H9 (cell line): ENCODE results near the gene PRSS21. TPM values are rescaled to one million over a fixed set of nuclear protein-coding genes. Genes with fewer than 3 reads are reported as not detected.

Experiments used
- DNase-seq: peaks from one replicate; pipeline ENCODE4 v3.0.0-alpha.2; 2017
- H2AFZ ChIP-seq: one replicate; pipeline ENCODE4 v1.6.1; 2013; ENCODE audit warnings: mild to moderate bottlenecking, low read length, control low read depth, moderate library complexity
- H2AK5ac ChIP-seq: 2 replicates; pipeline ENCODE4 v1.6.1; 2013; ENCODE audit warnings: low read length, control low read depth, mixed read lengths; ENCODE audit not compliant: insufficient read length
- H2BK120ac ChIP-seq: one replicate; pipeline ENCODE4 v1.6.1; 2013; ENCODE audit warnings: low read depth, mild to moderate bottlenecking, low read length, control low read depth, inconsistent platforms; ENCODE audit not compliant: poor library complexity, severe bottlenecking
- H2BK12ac ChIP-seq: 2 replicates; pipeline ENCODE4 v1.6.1; 2013; ENCODE audit warnings: low read length, control low read depth, mixed read lengths, low read depth; ENCODE audit not compliant: insufficient read length
- H2BK15ac ChIP-seq: 2 replicates; pipeline ENCODE4 v1.6.1; 2013; ENCODE audit warnings: low read depth, low read length, control low read depth
- H2BK20ac ChIP-seq: one replicate; pipeline ENCODE4 v1.6.1; 2013; ENCODE audit warnings: low read depth, mild to moderate bottlenecking, low read length, control low read depth, inconsistent platforms; ENCODE audit not compliant: poor library complexity, severe bottlenecking
- H2BK5ac ChIP-seq: 2 replicates; pipeline ENCODE4 v1.6.1; 2013; ENCODE audit warnings: low read length, control low read depth, mixed read lengths; ENCODE audit not compliant: insufficient read length
- H3K14ac ChIP-seq: 2 replicates; pipeline ENCODE4 v1.6.1; 2013; ENCODE audit warnings: low read length, control low read depth; ENCODE audit not compliant: insufficient read depth
- H3K18ac ChIP-seq: 2 replicates; pipeline ENCODE4 v1.6.1; 2013; ENCODE audit warnings: low read depth, mild to moderate bottlenecking, mixed read lengths, low read length, control low read depth; ENCODE audit not compliant: insufficient read length
- H3K23ac ChIP-seq: 2 replicates; pipeline ENCODE4 v1.6.1; 2013; ENCODE audit warnings: low read length, control low read depth, mixed read lengths, low read depth; ENCODE audit not compliant: insufficient read length
- H3K23me2 ChIP-seq: 2 replicates; pipeline ENCODE4 v1.6.1; 2013; ENCODE audit warnings: low read depth, mild to moderate bottlenecking, mixed read lengths, low read length, control low read depth; ENCODE audit not compliant: insufficient read length, poor library complexity, severe bottlenecking
- H3K27ac ChIP-seq: 2 replicates; pipeline ENCODE4 v1.5.1; 2013; ENCODE audit warnings: low read length, control low read depth, mixed read lengths, low read depth; ENCODE audit not compliant: insufficient read length
- H3K27me3 ChIP-seq: 2 replicates; pipeline ENCODE4 v1.6.1; 2013; ENCODE audit warnings: low read length, control low read depth, inconsistent platforms; ENCODE audit not compliant: insufficient read depth
- H3K4ac ChIP-seq: 2 replicates; pipeline ENCODE4 v1.6.1; 2013; ENCODE audit warnings: low read depth, mild to moderate bottlenecking, control low read depth, inconsistent platforms, low read length, moderate library complexity
- H3K4me1 ChIP-seq: 2 replicates; pipeline ENCODE4 v1.6.1; 2013; ENCODE audit warnings: low read length, control low read depth, inconsistent platforms; ENCODE audit not compliant: insufficient read depth
- H3K4me2 ChIP-seq: 2 replicates; pipeline ENCODE4 v1.6.1; 2013; ENCODE audit warnings: low read length, control low read depth, mixed read lengths; ENCODE audit not compliant: insufficient read length, insufficient read depth
- H3K56ac ChIP-seq: 2 replicates; pipeline ENCODE4 v1.6.1; 2013; ENCODE audit warnings: low read depth, mild to moderate bottlenecking, mixed read lengths, low read length, control low read depth; ENCODE audit not compliant: insufficient read length
- H3K79me1 ChIP-seq: 2 replicates; pipeline ENCODE4 v1.6.1; 2013; ENCODE audit warnings: low read depth, mild to moderate bottlenecking, moderate library complexity, low read length, control low read depth, inconsistent platforms; ENCODE audit not compliant: insufficient read depth, poor library complexity, severe bottlenecking
- H3K79me2 ChIP-seq: 2 replicates; pipeline ENCODE4 v1.6.1; 2013; ENCODE audit warnings: low read length, control low read depth, inconsistent platforms; ENCODE audit not compliant: insufficient read depth
- H3K9ac ChIP-seq: 2 replicates; pipeline ENCODE4 v1.6.1; 2013; ENCODE audit warnings: low read length, control low read depth, mixed read lengths; ENCODE audit not compliant: insufficient read length; ENCODE audit errors: extremely low read depth
- H3K9me3 ChIP-seq: one replicate; pipeline ENCODE4 v1.6.1; 2013; ENCODE audit warnings: low read depth, low read length, inconsistent platforms; ENCODE audit not compliant: control insufficient read depth
- H3T11ph ChIP-seq: one replicate; pipeline ENCODE4 v1.6.1; 2013; ENCODE audit warnings: mild to moderate bottlenecking, low read length, control low read depth, inconsistent platforms
- H4K20me1 ChIP-seq: one replicate; pipeline ENCODE4 v1.6.1; 2013; ENCODE audit not compliant: control insufficient read depth, insufficient read length, insufficient read depth
- H4K5ac ChIP-seq: 2 replicates; pipeline ENCODE4 v1.6.1; 2013; ENCODE audit warnings: low read depth, mild to moderate bottlenecking, mixed read lengths, low read length, control low read depth; ENCODE audit not compliant: insufficient read length
- H4K8ac ChIP-seq: replicated peaks from 2 replicates; pipeline ENCODE4 v1.6.1; 2013; ENCODE audit warnings: low read length, control low read depth, mixed read lengths, low read depth; ENCODE audit not compliant: insufficient read length
- H4K91ac ChIP-seq: 2 replicates; pipeline ENCODE4 v1.6.1; 2013; ENCODE audit warnings: low read depth, mild to moderate bottlenecking, moderate library complexity, mixed read lengths, low read length, control low read depth; ENCODE audit not compliant: insufficient read length
- H3K27ac Mint-ChIP-seq, 3 experiments: 2 replicates in 2 of 3; 3 replicates in 1 of 3; pipeline ENCODE4 v1.8.0; 2020 to 2021; ENCODE audit warnings: mixed read lengths in 3 of 3, mild to moderate bottlenecking in 1 of 3, moderate library complexity in 1 of 3
- H3K27me3 Mint-ChIP-seq: 2 replicates; pipeline ENCODE4 v1.8.0; 2021; ENCODE audit warnings: low read depth, mild to moderate bottlenecking, moderate library complexity, mixed read lengths
- H3K36me3 Mint-ChIP-seq, 3 experiments: 2 replicates in 2 of 3; 3 replicates in 1 of 3; pipeline ENCODE4 v1.8.0; 2020 to 2021; ENCODE audit warnings: low read depth in 3 of 3, mixed read lengths in 3 of 3; ENCODE audit not compliant: insufficient read depth in 1 of 3
- H3K4me1 Mint-ChIP-seq, 2 experiments: 2 replicates each; pipeline ENCODE4 v1.8.0; 2020; ENCODE audit warnings: mixed read lengths in 2 of 2
- H3K4me3 Mint-ChIP-seq, 2 experiments: 2 replicates in 1 of 2; 3 replicates in 1 of 2; pipeline ENCODE4 v1.8.0; 2020 to 2021; ENCODE audit warnings: mild to moderate bottlenecking in 2 of 2, mixed read lengths in 2 of 2, moderate library complexity in 1 of 2
- H3K9me3 Mint-ChIP-seq, 2 experiments: 2 replicates in 1 of 2; 3 replicates in 1 of 2; pipeline ENCODE4 v1.8.0; 2020; ENCODE audit warnings: mild to moderate bottlenecking in 2 of 2, mixed read lengths in 2 of 2, moderate library complexity in 1 of 2
- CTCF ChIP-seq: fragments of 200-600 bp; sonication (generic); conservative IDR thresholded peaks from 3 replicates; pipeline ENCODE4 v1.8.0; 2021; ENCODE audit warnings: antibody characterized with exemption, mild to moderate bottlenecking
- WGBS: extraction: QIAGEN DNeasy Blood & Tissue Kit; methylation state at CpG from one replicate; pipeline ENCODE4 v1.1.7; 2013; ENCODE audit warnings: missing lambda C conversion rate, low lambda C conversion rate, mixed read lengths; ENCODE audit not compliant: insufficient read length; ENCODE audit errors: extremely low coverage; 5-methylcytosine and 5-hydroxymethylcytosine counted together
- total RNA-seq: library from RNA; stranded (reverse); gene quantifications from 2 replicates; pipeline ENCODE4 v1.2.1, GENCODE V29; 2021

Gene PRSS21
- total RNA-seq, 1 experiment from 2014 or later = not detected

- Histone ChIP-seq H3K23me2 (no peaks in the 10 kb centered on the region), H2BK5ac (no peak overlapping the region), H2BK15ac (no peak overlapping the region), H4K20me1 (no peaks in the 10 kb centered on the region), H3K4me1 (0 out of 2 replicates have a peak, but pooled peaks cover 3% of the 10 kb centered on the region), H2AFZ (no peak overlapping the region), H4K8ac (no peak overlapping the region), H3K9ac (no peak overlapping the region), H2AK5ac (no peak overlapping the region), H2BK120ac (no peak overlapping the region), H4K5ac (no peak overlapping the region), H3K79me1 (no peaks in the 10 kb centered on the region), H2BK20ac (no peak overlapping the region), H4K91ac (no peak overlapping the region), H3K18ac (no peak overlapping the region), H3K27me3 (no peaks in the 10 kb centered on the region; the same call in 1 of the 2 replicates), H3K9me3 (no peaks in the 10 kb centered on the region), H3T11ph (no peak overlapping the region), H3K79me2 (no peaks in the 10 kb centered on the region), H3K4ac (no peak overlapping the region), H3K56ac (no peak overlapping the region), H3K14ac (no peak overlapping the region), H3K23ac (no peak overlapping the region), H3K4me2 (no peak overlapping the region), H2BK12ac (no peak overlapping the region), H3K27ac (no peak overlapping the region)
- no peak overlapping the region for H3K4me3 Mint-ChIP-seq
- no CpG with 5 or more reads among the region's 18 CpGs for WGBS
- peaks cover 3% of the 10 kb centered on the region in 2 experiments; a peak in 4 of 5 replicates for H3K9me3 Mint-ChIP-seq
- TF ChIP-seq CTCF = no peak
- H3K36me3 Mint-ChIP-seq = no peaks in the 10 kb centered on the region
- DNase-seq = no peak
- peaks cover 7 to 14% of the 10 kb centered on the region in 2 experiments for H3K4me1 Mint-ChIP-seq
- H3K27ac Mint-ChIP-seq = no peak overlapping the region
- H3K27me3 Mint-ChIP-seq = peaks cover 13% of the 10 kb centered on the region
These were observed 24.7 kb downstream of the PRSS21 start for GRCh38 chr16:2841606-2842339.
